Psoas muscle (tissue), 8 donors: ENCODE data around the gene PODXL. TPM values are rescaled to one million over a fixed set of nuclear protein-coding genes. Genes with fewer than 3 reads are reported as not detected.

Source experiments
- ATAC-seq, 4 donors: fragments of 200-7000 bp; cut with Tn5 transposase; one replicate each; pipeline ENCODE4 v1.9.1; 2020; ENCODE audit warnings: moderate library complexity in 3 of 4, mild to moderate bottlenecking in 2 of 4
- DNase-seq, 2 donors: peaks; one replicate each; pipeline ENCODE4 v3.0.0-alpha.2; 2020
- H3K27ac ChIP-seq: fragments of 200-600 bp; one replicate; pipeline ENCODE4 v1.8.0; 2022
- H3K27me3 ChIP-seq, 3 donors: fragments of 200-600 bp in 1 of 3; one replicate each; pipeline versions ENCODE4 v1.6.1 to v1.8.0; 2013 to 2022; ENCODE audit warnings: low read length in 2 of 3, mild to moderate bottlenecking in 2 of 3, moderate library complexity in 1 of 3; ENCODE audit not compliant: insufficient read depth in 3 of 3
- H3K36me3 ChIP-seq, 2 donors: fragments of 200-600 bp in 1 of 2; one replicate each; pipeline versions ENCODE4 v1.6.1 to v1.8.0; 2013 to 2022; ENCODE audit warnings: low read depth in 1 of 2, mild to moderate bottlenecking in 1 of 2, moderate library complexity in 1 of 2; ENCODE audit not compliant: insufficient read depth in 1 of 2
- H3K4me1 ChIP-seq: fragments of 200-600 bp; one replicate; pipeline ENCODE4 v1.8.0; 2022
- H3K4me3 ChIP-seq: fragments of 200-600 bp; one replicate; pipeline ENCODE4 v1.8.0; 2022; ENCODE audit warnings: mild to moderate bottlenecking
- H3K9me3 ChIP-seq: fragments of 200-600 bp; one replicate; pipeline ENCODE4 v1.8.0; 2022
- CTCF ChIP-seq: fragments of 200-600 bp; IDR thresholded peaks from one replicate; pipeline ENCODE4 v1.8.0; 2022; ENCODE audit warnings: antibody characterized with exemption
- WGBS, 3 donors: extraction: QIAGEN DNeasy Blood & Tissue Kit; methylation state at CpG; one replicate each; pipeline versions ENCODE4 v1.1.6 to v1.1.7; 2013; 5-methylcytosine and 5-hydroxymethylcytosine counted together
- intact Hi-C, 2 donors: fragments of 100-400 bp; cut with DNase I; formaldehyde crosslinking; loops; one replicate each; pipeline versions ENCODE4 v1.11.0 to v1.14.2; 2022
- polyA plus RNA-seq, 3 donors: library from polyadenylated mRNA; stranded (reverse); fragments of 200-250 nt; gene quantifications; one replicate each; pipeline ENCODE4 v1.2.3, GENCODE V29; 2013
- total RNA-seq, 4 donors: library from RNA; stranded (reverse); fragmentation: NEBNext Ultra II Directional in 2 of 4; extraction: Animal tissue kit (Norgen Biotek cat#: 25700) in 2 of 4; gene quantifications; one replicate each; pipeline versions ENCODE4 v1.2.1 to v1.2.4, GENCODE V29; 2021 to 2023
- donor health status: healthy with polysubstance abuse.
- donor health status: DM: no; HTN: no; CAD: no; lungs with moderate emphysema.
- donor health status: Bipolar disorder and iron deficiency.
- donor health status: healthy.
- donor health status: DM: yes; HTN: yes; CAD: no.
- donor health status: DM: no; HTN: no; CAD: no.
- donor health status: DM: no; HTN: no; CAD: no.
- donor health status: DM: yes; HTN: yes; CAD: no.

PODXL gene
- total and polyA plus RNA-seq, 7 donors: 9.0 to 46.8 (median 16.2) TPM

- DNase-seq: no peak
- Histone ChIP-seq H3K36me3 (no peaks in the 10 kb centered on the region), H3K4me1 (no peaks in the 10 kb centered on the region), H3K27me3 (peaks cover 0 to 3% (median 0%) of the 10 kb centered on the region in 3 donors), H3K4me3 (no peak overlapping the region), H3K9me3 (no peaks in the 10 kb centered on the region), H3K27ac (no peak overlapping the region)
- no peak for TF ChIP-seq CTCF
- intact Hi-C loops: no loop called here
- 73 to 76% (median 73%) methylated on average over 5 of the region's 5 CpGs for WGBS, 3 donors
- no peak for ATAC-seq
These were observed 7.5 kb upstream of the PODXL start for GRCh38 chr7:131563918-131564317.

GRCh38 chr7:131562941-131563340, 6.5 kb upstream of the PODXL start:
- intact Hi-C loops: no loop called here
- no peaks in the 10 kb centered on the region for H3K9me3 ChIP-seq
- ATAC-seq (no peak), DNase-seq (no peak)
- no peak for TF ChIP-seq CTCF
- WGBS, 3 donors: 92 to 100% (median 95%) methylated on average over 2 of the region's 2 CpGs
- no peak overlapping the region for H3K4me3 ChIP-seq
- no peaks in the 10 kb centered on the region for H3K36me3 ChIP-seq
- H3K4me1 ChIP-seq: peaks cover under 1% of the 10 kb centered on the region
- no peak overlapping the region for H3K27ac ChIP-seq
- H3K27me3 ChIP-seq: peaks cover 0 to 5% (median 0%) of the 10 kb centered on the region in 3 donors

- WGBS, 3 donors: 90 to 94% (median 90%) methylated on average over 2 of the region's 2 CpGs
- Histone ChIP-seq H3K4me3 (no peak overlapping the region), H3K36me3 (no peaks in the 10 kb centered on the region), H3K27me3 (peaks cover 0 to 9% (median 0%) of the 10 kb centered on the region in 3 donors), H3K27ac (no peak overlapping the region), H3K4me1 (peaks cover 12% of the 10 kb centered on the region), H3K9me3 (no peaks in the 10 kb centered on the region)
- DNase-seq (no peak), ATAC-seq (no peak)
- no peak for TF ChIP-seq CTCF
- intact Hi-C loops: no loop called here
These were observed 3.6 kb upstream of the PODXL start for GRCh38 chr7:131560061-131560460.

GRCh38 chr7:131557652-131558385, 1.4 kb upstream of the PODXL start:
- WGBS, 3 donors: 10 to 16% (median 13%) methylated on average over 32 of the region's 32 CpGs
- H3K9me3 ChIP-seq: no peaks in the 10 kb centered on the region
- peak in 1 of 2 donors; percentile 42 for DNase-seq
- peaks cover 0 to 9% (median 0%) of the 10 kb centered on the region in 3 donors for H3K27me3 ChIP-seq
- intact Hi-C loops: loop anchor here in 1 of 2 donors (2.0 to 5.0 kb wide), 2 partner anchors 23 to 94 kb away; no protein-coding TSS in a partner anchor
- peak overlapping the region; percentile 53 for H3K27ac ChIP-seq
- H3K4me3 ChIP-seq: peak overlapping the region; percentile 79
- no peaks in the 10 kb centered on the region for H3K36me3 ChIP-seq
- ATAC-seq: no peak
- TF ChIP-seq CTCF: no peak
- peaks cover 12% of the 10 kb centered on the region for H3K4me1 ChIP-seq
